KOPT-K1 (cell line): Measurements from ENCODE around the gene STMN3.
"Not testable (repeated sequence)": the region's sequence is repeated elsewhere in the genome, so short reads cannot be mapped to it uniquely, and the experiment has no call there.

Source experiments
- H3K27ac ChIP-seq: fragments of 200-600 bp; sonication (generic); 2 replicates; pipeline ENCODE4 v1.5.1; 2016; ENCODE audit warnings: antibody characterized with exemption, mild to moderate bottlenecking, low read depth, low read length; ENCODE audit not compliant: poor library complexity, severe bottlenecking
- H3K36me3 ChIP-seq: fragments of 200-600 bp; sonication (generic); 2 replicates; pipeline ENCODE4 v1.5.1; 2017; ENCODE audit warnings: antibody characterized with exemption, mild to moderate bottlenecking, low read length, moderate library complexity; ENCODE audit not compliant: insufficient read depth
- H3K9me3 ChIP-seq: fragments of 200-600 bp; sonication (generic); 2 replicates; pipeline ENCODE4 v1.5.1; 2017; ENCODE audit warnings: antibody characterized with exemption, low read length, mild to moderate bottlenecking; ENCODE audit not compliant: insufficient read depth, poor library complexity, severe bottlenecking

STMN3 gene

DNA sequence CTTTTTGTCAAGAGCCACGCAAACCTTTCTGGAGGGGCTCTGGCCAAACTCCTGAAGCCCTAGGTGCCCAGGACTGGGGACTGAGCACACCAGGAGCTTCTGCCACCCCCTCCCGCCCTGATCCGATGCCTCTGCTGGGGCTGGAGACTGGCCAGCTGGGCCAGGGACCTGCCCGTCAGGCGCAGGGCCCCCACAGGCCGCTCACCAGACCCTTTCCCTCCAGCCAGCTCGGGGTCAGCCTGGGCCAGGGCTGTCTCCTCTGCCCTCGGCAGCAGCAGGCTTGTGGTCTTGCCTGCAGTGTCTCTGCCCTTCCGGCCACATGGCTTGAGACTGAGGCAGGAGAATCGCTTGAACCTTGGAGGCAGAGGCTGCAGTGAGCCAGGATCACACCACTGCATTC is 19.4 kb upstream of the STMN3 start:
- no peaks in the 10 kb centered on the region for H3K9me3 ChIP-seq
- peaks cover 78% of the 10 kb centered on the region for H3K36me3 ChIP-seq
- H3K27ac ChIP-seq = no peak overlapping the region

DNA sequence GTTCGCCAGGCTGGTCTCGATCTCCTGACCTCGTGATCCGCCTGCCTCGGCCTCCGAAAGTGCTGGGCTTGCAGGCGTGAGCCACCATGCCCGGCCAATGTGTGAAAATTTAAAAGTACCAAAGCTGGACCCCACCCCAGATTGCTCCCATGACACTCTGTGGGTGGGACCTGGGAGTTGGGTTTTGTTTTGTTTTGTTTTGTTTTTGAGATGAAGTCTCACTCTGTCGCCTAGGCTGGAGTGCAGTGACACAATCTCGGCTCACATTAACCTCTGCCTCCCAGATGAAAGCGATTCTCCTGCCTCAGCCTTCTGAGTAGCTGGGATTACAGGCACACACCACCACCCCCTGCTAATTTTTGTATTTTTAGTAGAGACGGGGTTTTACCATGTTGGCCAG is 18.5 kb upstream of the STMN3 start:
- peaks cover 77% of the 10 kb centered on the region for H3K36me3 ChIP-seq
- not testable (repeated sequence) for H3K27ac ChIP-seq, H3K9me3 ChIP-seq

DNA sequence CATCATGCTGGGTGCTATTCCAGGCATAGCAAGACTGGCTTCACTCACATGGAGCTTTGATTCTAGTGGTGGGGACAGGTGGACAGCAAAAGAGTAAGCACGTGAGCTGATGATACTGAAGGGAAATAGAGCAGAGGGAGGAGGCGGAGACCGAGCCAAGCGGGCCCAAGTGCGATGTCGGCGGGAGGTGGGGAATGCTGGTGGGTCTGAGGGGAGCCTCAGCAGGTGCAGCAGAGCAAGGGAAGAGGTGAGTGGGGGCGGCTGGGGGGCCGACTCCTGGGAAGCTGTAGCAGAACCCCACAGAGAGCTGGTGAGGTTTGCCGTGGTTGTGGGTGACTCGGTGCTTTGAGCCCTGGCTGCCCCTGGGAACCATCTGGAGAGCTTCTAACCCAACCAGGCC is 15.1 kb upstream of the STMN3 start:
- H3K27ac ChIP-seq = no peak overlapping the region
- peaks cover 74% of the 10 kb centered on the region for H3K36me3 ChIP-seq
- no peaks in the 10 kb centered on the region for H3K9me3 ChIP-seq

DNA sequence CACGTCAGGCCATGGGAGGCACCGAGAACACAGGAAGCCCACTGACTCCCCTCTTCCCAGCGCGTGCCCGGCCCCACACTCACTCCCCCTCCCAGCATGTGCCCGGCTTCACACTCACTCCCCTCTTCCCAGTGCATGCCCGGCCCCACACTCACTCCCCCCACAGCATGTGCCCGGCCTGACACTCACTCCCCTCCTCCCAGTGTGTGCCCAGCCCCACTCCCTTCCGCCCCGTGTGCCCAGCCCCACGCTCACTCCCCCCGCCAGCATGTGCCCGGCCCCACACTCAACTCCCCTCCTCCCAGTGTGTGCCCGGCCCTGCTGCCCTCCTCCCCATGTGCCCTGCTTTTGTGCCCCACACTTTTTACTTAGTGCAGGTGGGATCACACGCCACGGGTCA is 14.6 kb upstream of the STMN3 start:
- no peak overlapping the region for H3K27ac ChIP-seq
- no peaks in the 10 kb centered on the region for H3K9me3 ChIP-seq
- H3K36me3 ChIP-seq = peaks cover 76% of the 10 kb centered on the region

DNA sequence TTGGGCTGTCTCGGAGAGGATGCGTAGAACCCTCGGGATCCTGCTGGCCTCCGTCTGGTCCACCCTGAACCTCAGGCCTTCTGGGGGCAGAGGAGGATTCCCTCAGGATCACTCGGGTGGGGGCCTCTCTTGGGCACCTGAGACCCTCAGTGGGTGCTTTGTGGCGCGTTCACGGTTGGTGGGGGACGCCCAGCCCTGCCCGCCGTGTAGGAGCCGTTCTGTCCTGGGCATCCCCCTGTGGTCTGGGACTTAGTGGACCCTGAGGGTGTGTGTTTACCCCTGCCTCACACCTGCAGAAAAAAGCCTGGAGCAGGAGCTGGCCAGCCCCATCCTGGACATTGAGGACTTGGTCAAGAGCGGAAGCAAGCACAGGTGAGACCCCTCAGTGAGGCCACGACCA is 12.5 kb upstream of the STMN3 start:
- Histone ChIP-seq H3K9me3 (no peaks in the 10 kb centered on the region), H3K36me3 (peaks cover 82% of the 10 kb centered on the region), H3K27ac (no peak overlapping the region)

DNA sequence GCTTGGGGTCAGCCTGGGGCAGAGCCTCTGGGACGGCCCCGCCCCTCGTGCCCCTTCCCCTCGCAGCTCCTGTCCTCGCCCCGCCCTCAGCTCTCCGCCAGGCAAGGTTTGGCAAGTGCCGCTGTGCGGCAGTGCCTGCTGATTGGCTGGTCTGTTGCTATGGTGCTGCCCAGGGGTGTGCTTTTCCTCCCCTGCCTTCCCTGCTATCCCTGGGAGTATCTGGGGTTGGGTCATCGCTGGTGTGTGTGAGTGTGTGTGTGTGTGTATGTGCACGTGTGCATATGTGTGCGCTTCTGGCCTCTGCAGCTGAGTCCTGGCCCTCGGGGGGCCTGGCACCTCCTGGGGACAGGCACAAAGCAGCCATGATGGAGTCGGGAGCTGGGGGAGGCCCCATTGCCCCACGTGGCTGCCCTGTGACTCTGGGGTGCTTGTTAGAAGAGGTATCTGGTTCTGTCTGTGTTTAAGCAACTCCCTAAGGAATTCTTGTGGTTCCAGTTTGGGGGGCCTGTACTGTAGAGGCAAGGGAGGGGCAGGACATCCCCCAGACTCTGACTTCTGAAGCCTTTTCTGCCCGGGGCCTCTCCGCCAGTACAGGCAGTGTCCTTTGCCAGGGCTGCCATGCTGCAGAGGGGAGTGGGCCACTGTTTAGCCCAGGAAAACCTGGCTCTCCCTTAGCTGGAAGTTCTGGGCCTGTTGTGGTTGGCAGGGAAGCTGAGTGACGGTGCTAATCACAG is 11.8 kb upstream of the STMN3 start:
- H3K27ac ChIP-seq = no peak overlapping the region
- peaks cover 83% of the 10 kb centered on the region for H3K36me3 ChIP-seq
- no peaks in the 10 kb centered on the region for H3K9me3 ChIP-seq

DNA sequence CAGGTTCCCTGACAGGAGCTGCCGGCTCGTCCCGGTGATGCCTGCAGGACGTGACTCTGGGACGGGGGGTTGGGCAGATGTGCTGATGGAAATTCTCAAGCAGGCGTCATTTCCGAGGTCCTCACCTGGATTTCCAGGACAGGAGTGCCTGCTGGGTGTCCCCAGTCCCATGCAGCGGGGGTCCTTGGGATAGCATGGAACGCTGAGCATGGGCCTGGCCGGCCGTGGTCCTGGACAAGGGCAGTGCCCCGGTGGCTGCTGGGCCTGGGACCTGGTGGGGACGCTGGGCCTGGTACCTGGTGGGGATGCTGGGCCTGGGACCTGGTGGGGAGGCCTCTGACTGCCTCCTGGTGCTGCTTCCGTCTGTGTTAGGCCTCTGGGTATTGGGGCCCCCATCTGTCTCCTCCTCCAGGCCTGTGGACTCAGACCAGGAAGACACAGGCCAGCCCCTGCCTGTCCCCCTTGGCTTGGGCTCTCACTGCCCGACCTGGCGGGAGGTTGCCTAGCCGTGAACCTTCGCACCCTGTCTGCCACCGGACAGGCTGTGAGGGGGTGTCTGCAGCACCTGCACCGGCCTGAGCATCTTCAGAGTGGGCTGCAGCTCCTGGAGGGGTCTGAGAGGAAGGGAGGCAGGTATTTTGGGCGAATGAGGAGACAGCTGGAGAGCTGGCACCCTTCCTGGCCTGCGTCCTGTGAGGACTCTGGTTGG is 11.1 kb upstream of the STMN3 start:
- Histone ChIP-seq H3K27ac (no peak overlapping the region), H3K36me3 (peaks cover 83% of the 10 kb centered on the region), H3K9me3 (no peaks in the 10 kb centered on the region)

DNA sequence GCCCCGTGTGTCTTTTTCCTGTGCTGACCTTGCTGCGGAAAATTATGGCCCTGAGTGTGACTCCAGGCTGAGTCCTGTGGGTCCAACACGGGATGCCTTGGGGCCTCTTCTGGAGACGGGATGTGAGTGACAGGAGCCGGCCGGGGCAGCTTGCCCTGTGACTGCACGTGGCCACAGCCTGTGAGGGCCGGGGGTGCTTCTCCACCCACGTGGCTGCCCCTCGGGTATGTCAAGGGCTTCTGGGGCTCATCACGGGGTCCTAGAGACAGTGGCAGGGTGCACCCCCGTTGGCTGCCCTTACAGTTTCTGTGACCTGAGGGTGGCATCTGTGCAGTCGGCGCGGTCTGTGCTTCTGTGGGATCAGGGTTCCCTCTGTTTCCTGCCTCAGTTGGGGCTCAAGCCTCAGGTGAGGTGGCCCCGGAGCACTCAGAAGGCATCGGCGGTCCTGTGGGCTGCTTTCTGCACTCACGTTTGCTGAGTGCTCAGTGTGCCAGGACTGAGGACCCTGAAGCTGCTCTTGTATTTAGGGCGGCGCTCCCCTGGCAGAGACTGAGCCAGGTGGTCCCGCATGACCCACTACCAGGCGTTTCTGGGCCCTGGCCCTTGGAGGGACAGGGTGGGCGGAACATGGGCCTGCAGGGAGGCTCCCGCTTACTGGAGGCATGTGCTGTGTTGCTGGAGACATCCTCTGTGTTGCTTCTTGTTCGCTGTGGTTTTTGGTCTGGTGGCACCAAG is 10.3 kb upstream of the STMN3 start:
- H3K27ac ChIP-seq = no peak overlapping the region
- peaks cover 75% of the 10 kb centered on the region for H3K36me3 ChIP-seq
- H3K9me3 ChIP-seq = no peaks in the 10 kb centered on the region

DNA sequence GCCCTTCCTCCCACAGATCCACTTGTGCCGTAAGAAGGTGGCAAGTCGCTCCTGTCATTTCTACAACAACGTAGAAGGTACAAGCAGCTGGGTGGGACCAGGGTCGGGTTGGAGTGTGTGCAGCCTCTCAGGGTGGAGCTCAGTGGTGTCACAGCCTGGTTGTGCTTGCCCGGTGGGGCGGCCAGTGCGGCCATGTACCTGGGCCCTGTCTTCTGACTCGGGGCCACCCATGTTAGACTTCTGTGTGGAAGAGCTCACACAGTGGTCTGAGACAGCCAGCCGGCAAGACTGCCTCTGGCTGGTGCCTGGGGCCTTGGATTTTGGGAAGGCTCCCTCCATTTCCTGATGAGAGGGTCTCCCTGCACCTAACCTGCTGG is 9.6 kb upstream of the STMN3 start:
- H3K9me3 ChIP-seq = no peaks in the 10 kb centered on the region
- H3K27ac ChIP-seq = no peak overlapping the region
- H3K36me3 ChIP-seq = peaks cover 68% of the 10 kb centered on the region

DNA sequence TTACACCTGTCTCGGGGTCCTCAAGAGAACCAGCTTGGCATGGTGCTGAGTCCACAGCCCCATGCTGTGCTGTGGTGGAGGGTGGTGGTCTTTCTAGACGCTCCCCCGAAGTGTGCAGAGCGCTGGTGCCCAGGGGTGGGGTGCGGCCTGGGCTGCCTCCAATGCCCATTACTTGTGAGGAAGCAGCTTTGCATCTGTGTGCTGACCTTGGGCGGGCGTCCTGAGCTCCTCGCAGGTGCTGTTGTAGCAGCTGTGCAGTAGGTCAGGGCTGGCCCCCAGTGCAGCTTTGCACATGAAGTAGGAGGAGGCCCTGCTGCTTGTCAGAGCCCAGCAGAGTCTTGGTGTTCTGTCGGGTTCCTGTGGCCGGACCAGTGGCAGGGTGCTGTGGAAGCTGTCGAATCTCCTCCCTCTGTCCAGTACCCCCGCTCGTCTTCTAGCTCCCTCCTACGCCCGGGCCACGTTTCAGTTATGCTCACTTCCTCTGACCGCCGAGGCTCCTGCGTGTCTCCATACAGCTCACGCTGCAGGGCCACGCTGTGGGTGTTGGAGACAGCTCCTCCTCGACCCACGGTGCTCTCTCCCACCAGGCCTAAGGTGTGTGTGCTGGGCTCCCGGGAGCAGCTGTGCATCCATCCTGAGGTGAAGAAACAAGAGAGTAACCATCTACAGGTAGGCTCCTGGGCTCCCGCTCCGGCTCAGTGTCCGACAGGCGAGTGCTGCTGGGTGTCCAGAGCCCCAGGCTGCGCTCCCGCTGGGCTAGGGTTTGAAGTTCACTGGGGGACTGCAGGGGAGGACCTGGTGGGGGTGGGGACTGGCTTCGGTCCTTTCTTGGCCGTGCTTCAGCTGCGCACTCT is 9.0 kb upstream of the STMN3 start:
- peaks cover 62% of the 10 kb centered on the region for H3K36me3 ChIP-seq
- H3K27ac ChIP-seq = no peak overlapping the region
- H3K9me3 ChIP-seq = no peaks in the 10 kb centered on the region

DNA sequence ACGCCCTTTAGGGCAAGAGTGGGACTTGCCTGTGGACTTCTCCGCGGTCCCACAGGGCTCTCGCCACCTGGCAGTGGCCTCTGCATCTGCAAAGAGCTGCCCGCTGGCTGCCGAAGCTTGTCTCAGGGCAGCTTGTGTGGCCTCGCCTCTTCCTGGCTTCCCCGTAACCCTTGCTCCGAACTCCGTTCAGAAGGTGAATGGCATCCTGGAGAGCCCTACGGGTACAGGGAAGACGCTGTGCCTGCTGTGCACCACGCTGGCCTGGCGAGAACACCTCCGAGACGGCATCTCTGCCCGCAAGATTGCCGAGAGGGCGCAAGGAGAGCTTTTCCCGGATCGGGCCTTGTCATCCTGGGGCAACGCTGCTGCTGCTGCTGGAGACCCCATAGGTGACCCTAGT is 7.9 kb upstream of the STMN3 start:
- H3K9me3 ChIP-seq = no peaks in the 10 kb centered on the region
- H3K27ac ChIP-seq = no peak overlapping the region
- peaks cover 55% of the 10 kb centered on the region; the same call in 1 of the 2 replicates for H3K36me3 ChIP-seq

DNA sequence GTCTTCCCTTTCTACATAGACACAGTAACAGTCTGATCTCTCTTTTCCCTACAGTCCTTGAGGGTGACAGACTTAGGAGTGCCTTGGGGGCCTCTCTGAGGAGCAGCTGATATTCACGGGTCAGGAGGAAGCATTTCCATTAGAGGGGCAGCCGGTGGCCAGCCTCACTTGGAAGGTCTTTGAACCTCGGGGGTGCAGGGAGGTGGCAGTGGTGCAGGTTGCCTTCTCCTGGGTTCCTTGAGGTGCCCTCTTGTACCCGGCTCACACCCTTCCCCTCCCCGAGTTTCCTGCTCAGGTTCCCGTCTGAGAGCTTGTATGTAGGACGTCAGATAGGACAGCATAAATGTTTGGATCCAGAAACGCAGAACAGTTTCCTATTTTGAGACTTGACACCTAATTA is 7.4 kb upstream of the STMN3 start:
- Histone ChIP-seq H3K36me3 (peaks cover 50% of the 10 kb centered on the region; the same call in 1 of the 2 replicates), H3K9me3 (no peaks in the 10 kb centered on the region), H3K27ac (no peak overlapping the region)

DNA sequence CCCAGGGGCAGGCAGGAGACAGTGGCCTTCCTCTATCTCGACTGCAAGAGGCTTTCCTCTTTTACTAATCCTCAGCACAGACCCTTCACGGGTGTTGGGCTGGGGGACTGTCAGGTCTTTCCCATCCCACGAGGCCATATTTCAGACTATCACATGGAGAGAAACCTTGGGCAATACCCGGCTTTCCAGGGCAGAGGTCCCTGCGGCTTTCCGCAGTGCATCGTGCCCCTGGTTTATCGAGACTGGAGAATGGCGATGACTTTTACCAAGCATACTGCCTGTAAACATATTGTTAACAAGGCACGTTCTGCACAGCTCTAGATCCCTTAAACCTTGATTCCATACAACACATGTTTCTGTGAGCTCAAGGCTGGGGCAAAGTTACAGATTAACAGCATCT is 7.0 kb upstream of the STMN3 start:
- H3K27ac ChIP-seq, H3K9me3 ChIP-seq: not testable (repeated sequence)
- H3K36me3 ChIP-seq = peaks cover 50% of the 10 kb centered on the region; the same call in 1 of the 2 replicates

DNA sequence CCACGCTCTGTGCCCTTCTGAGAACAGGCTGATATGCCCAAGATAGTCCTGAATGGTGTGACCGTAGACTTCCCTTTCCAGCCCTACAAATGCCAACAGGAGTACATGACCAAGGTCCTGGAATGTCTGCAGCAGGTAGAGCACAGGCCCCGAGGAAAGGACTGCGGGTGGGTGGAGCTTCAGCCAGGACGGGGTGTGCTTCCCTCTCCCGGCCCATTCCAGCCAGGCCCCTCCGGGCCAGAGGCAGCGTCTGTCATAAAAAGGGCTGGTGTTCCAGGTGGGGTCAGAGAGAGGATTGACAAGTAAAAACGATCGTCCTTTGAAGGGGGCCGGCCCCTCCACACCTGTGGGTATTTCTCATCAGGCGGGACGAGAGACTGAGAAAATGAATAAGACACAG is 6.1 kb upstream of the STMN3 start:
- Histone ChIP-seq H3K36me3 (peaks cover 42% of the 10 kb centered on the region; the same call in 1 of the 2 replicates), H3K9me3 (no peaks in the 10 kb centered on the region), H3K27ac (peak overlapping the region; percentile 89)

DNA sequence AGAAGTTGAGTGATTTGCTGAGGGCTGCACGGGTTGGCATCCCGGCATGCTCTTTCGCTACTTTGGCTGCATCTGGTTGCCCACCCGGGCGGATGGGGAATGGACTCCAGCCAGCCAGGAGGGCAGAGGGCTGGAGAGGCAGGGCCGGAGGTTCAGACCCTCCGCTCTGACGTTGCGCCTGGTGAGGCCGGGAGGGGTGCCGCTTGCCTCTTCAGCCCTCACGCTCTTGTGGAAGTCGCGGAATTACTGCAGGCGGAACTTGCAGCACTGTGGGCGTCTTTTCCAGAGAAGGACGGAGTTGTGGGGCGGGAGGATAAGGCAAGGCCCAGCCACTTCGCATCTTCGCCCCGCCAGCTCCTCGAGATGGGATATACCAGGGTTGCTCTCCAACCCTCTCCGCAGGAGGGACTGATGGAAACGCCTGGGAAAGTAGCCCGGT is 5.5 kb upstream of the STMN3 start:
- H3K36me3 ChIP-seq = peaks cover 36% of the 10 kb centered on the region; the same call in 1 of the 2 replicates
- H3K27ac ChIP-seq = peak overlapping the region; percentile 89
- no peaks in the 10 kb centered on the region for H3K9me3 ChIP-seq
